GM12865 (cell line): ENCODE results near the gene CNTLN.
"Not testable (repeated sequence)": the region's sequence is repeated elsewhere in the genome, so short reads cannot be mapped to it uniquely, and the experiment has no call there.

Experiments used
- DNase-seq: peaks from one replicate; pipeline ENCODE4 v3.0.0; 2010; ENCODE audit warnings: low read depth
- H3K4me3 ChIP-seq: 2 replicates; pipeline ENCODE4 v1.5.1; 2011; ENCODE audit warnings: mild to moderate bottlenecking, low read depth, low read length, control low read depth
- TF ChIP-seq, protein P1 (sequence below): IDR thresholded peaks from 2 replicates; pipeline ENCODE4 v1.5.1; 2011; ENCODE audit warnings: low read length, control low read depth, low read depth, inconsistent platforms; ENCODE audit not compliant: insufficient read depth; ENCODE audit errors: missing control alignments

The CNTLN gene

DNA sequence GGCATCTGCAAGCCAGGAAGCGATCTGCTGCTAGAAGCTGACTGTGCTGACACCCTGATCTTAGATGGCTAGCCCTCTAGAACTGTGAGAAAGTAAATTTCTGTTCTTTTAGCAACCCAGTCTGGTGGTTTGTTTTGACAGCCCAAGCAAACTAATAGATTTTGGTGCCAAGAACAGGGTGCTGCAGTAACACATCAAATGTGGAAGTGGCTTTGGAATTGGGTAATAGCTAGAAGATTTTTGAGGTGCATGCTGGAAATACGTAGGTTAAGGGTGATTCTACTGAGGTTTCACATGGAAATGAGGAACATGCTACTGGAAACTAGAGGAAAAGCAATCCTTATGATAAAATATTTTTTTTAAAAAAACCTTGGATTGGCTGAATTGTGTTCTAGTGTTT is 290.5 kb downstream of the CNTLN start:
- no peak overlapping the region for H3K4me3 ChIP-seq
- no peak for DNase-seq
- TF ChIP-seq, protein P1, sequence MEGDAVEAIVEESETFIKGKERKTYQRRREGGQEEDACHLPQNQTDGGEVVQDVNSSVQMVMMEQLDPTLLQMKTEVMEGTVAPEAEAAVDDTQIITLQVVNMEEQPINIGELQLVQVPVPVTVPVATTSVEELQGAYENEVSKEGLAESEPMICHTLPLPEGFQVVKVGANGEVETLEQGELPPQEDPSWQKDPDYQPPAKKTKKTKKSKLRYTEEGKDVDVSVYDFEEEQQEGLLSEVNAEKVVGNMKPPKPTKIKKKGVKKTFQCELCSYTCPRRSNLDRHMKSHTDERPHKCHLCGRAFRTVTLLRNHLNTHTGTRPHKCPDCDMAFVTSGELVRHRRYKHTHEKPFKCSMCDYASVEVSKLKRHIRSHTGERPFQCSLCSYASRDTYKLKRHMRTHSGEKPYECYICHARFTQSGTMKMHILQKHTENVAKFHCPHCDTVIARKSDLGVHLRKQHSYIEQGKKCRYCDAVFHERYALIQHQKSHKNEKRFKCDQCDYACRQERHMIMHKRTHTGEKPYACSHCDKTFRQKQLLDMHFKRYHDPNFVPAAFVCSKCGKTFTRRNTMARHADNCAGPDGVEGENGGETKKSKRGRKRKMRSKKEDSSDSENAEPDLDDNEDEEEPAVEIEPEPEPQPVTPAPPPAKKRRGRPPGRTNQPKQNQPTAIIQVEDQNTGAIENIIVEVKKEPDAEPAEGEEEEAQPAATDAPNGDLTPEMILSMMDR: no peak

- no peak for DNase-seq
- H3K4me3 ChIP-seq: no peak overlapping the region
- TF ChIP-seq, protein P1: no peak
Observed at GRCh38 chr9:17433526-17433925, 298.7 kb downstream of the CNTLN start.

GRCh38 chr9:17436854-17437253 is 302.0 kb downstream of the CNTLN start:
- no peak overlapping the region for H3K4me3 ChIP-seq
- TF ChIP-seq, protein P1: no peak
- DNase-seq: no peak

GRCh38 chr9:17437813-17438212 is 303.0 kb downstream of the CNTLN start:
- DNase-seq: no peak
- TF ChIP-seq, protein P1: no peak
- H3K4me3 ChIP-seq: no peak overlapping the region

DNA sequence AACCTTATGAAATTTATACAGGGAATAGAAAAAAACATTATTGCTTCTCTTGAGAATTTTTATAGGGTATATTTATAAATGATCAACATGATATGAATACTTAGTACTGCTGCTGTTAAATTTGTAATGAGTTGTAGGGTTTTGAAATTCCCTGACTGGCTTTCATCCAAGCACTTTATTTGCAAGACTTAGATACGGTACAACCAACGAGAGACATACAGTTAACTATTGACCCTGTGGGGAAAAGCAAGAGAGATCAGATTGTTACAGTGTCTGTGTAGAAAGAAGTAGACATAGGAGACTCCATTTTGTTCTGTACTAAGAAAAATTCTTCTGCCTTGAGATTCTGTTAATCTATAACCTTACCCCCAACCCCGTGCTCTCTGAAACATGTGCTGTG is 310.3 kb downstream of the CNTLN start:
- not testable (repeated sequence) for H3K4me3 ChIP-seq, DNase-seq

DNA sequence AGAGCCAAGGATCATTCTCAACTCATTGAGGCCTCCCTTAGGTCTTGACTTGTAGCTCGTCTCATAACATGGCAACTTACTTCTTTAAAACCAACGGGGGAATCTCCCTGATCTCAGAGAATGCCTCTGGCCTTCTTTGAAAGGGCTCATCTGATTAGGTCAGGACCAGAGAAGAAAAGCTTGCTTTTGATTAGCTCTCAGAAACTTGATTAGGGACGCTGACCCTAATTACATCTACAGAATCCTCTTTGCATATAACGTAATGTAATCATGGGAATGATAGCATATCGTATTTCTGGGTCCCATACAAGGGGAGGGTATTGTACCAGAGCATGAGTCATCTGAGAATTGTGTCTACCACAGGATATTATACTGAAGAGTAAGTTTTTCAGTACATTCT is 318.9 kb downstream of the CNTLN start:
- TF ChIP-seq, protein P1: no peak
- peak; percentile 9 for DNase-seq
- H3K4me3 ChIP-seq: no peak overlapping the region

DNA sequence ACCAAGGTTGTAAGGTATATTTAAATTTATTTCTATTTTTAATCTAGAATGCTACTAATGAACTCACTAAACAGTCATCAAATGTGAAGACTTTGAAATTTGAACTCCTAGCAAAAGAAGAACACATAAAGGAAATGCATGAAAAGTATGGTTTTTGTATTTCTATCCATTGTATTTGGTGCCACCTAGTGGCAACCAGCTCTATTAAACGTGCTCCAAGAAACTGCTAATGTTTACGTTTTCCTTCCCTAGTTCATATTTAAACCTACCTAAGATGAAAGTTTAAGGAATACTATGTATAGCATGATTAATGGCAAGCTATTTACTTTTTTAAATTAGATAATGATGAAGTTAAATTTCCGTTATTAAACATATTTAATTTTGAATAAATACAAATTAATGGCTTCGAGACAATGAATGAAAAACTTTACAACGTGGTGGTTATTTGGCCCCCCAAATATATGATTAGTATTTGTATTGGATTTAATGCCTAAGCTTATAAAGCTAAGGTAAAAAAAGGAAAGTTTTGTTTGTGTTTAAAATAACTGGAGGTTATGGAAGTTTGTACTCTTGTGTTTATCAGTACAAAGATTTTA is 328.1 kb downstream of the CNTLN start:
- DNase-seq: peak; percentile 52
- H3K4me3 ChIP-seq: no peak overlapping the region
- TF ChIP-seq, protein P1: peak; percentile 55
